CD14-positive monocyte (primary cell): Measurements from ENCODE around the gene CBLB. TPM values are rescaled to one million over a fixed set of nuclear protein-coding genes. Genes with fewer than 3 reads are reported as not detected.

Experiments
- DNase-seq, 3 donors: peaks; one replicate each; pipeline ENCODE4 v3.0.0-alpha.2; 2011 to 2022
- H2AFZ ChIP-seq: 2 replicates; pipeline ENCODE4 v1.6.0; 2012; ENCODE audit warnings: mild to moderate bottlenecking, low read depth, low read length, inconsistent platforms; ENCODE audit not compliant: insufficient read depth, poor library complexity, severe bottlenecking
- H3K27ac ChIP-seq, 2 donors: 1 replicate in 1 of 2; 2 replicates in 1 of 2; pipeline ENCODE4 v1.5.1; 2012 to 2013; ENCODE audit warnings: low read length in 2 of 2, control low read depth in 1 of 2, inconsistent platforms in 1 of 2, low read depth in 1 of 2, mild to moderate bottlenecking in 1 of 2
- H3K27me3 ChIP-seq, 2 donors: one replicate each; pipeline versions ENCODE4 v1.6.0 to v1.6.1; 2011 to 2013; ENCODE audit warnings: low read length in 2 of 2; ENCODE audit not compliant: control insufficient read depth in 2 of 2, insufficient read depth in 2 of 2
- H3K36me3 ChIP-seq, 2 donors: replicated peaks in 1 of 2; 1 replicate in 1 of 2; 2 replicates in 1 of 2; pipeline versions ENCODE4 v1.5.1 to v1.6.1; 2012 to 2013; ENCODE audit warnings: low read length in 2 of 2, control low read depth in 1 of 2, inconsistent platforms in 1 of 2, mild to moderate bottlenecking in 1 of 2; ENCODE audit not compliant: insufficient read depth in 2 of 2, control insufficient read depth in 1 of 2
- H3K4me1 ChIP-seq, 2 donors: 1 replicate in 1 of 2; 2 replicates in 1 of 2; pipeline versions ENCODE4 v1.5.1 to v1.6.1; 2012 to 2013; ENCODE audit warnings: low read length in 2 of 2, control low read depth in 1 of 2, inconsistent platforms in 1 of 2, mild to moderate bottlenecking in 1 of 2, moderate library complexity in 1 of 2; ENCODE audit not compliant: insufficient read depth in 2 of 2, control insufficient read depth in 1 of 2
- H3K4me2 ChIP-seq: replicated peaks from 2 replicates; pipeline ENCODE3; 2012; ENCODE audit warnings: low read length, moderate library complexity, mild to moderate bottlenecking; ENCODE audit not compliant: poor library complexity, severe bottlenecking; ENCODE audit errors: extremely low read depth
- H3K4me3 ChIP-seq, 3 experiments: fragments of 200-600 bp in 1 of 3; sonication (generic) in 1 of 3; replicated peaks in 1 of 3; 1 replicate in 2 of 3; 2 replicates in 1 of 3; pipeline ENCODE4 v1.5.1; 2011 to 2013; ENCODE audit warnings: low read length in 3 of 3, mild to moderate bottlenecking in 3 of 3, control low read depth in 2 of 3, low read depth in 2 of 3, inconsistent platforms in 1 of 3, moderate library complexity in 1 of 3
- H3K79me2 ChIP-seq: 2 replicates; pipeline ENCODE4 v1.6.0; 2012; ENCODE audit warnings: mild to moderate bottlenecking, control low read depth, inconsistent platforms, low read length, moderate library complexity; ENCODE audit not compliant: insufficient read depth
- H3K9ac ChIP-seq: 2 replicates; pipeline ENCODE4 v1.6.0; 2017; ENCODE audit warnings: low read length, mild to moderate bottlenecking; ENCODE audit not compliant: insufficient read depth, poor library complexity, severe bottlenecking
- H3K9me3 ChIP-seq, 2 donors: replicated peaks in 1 of 2; 1 replicate in 1 of 2; 2 replicates in 1 of 2; pipeline versions ENCODE4 v1.5.1 to v1.6.1; 2012 to 2013; ENCODE audit warnings: low read length in 2 of 2, control low read depth in 1 of 2; ENCODE audit not compliant: control insufficient read depth in 1 of 2, insufficient read depth in 1 of 2
- H4K20me1 ChIP-seq: 2 replicates; pipeline ENCODE4 v1.6.0; 2012; ENCODE audit warnings: mild to moderate bottlenecking, low read length, control low read depth, moderate library complexity; ENCODE audit not compliant: insufficient read depth
- H3K27ac Mint-ChIP-seq, 7 donors: one replicate each; pipeline ENCODE4 v1.8.0; 2020; ENCODE audit warnings: mild to moderate bottlenecking in 7 of 7, mixed read lengths in 7 of 7, moderate library complexity in 6 of 7, inconsistent platforms in 2 of 7
- H3K27me3 Mint-ChIP-seq, 3 donors: one replicate each; pipeline ENCODE4 v1.8.0; 2021 to 2022; ENCODE audit warnings: low read depth in 3 of 3, mild to moderate bottlenecking in 3 of 3, mixed read lengths in 3 of 3, moderate library complexity in 3 of 3, inconsistent platforms in 1 of 3
- H3K36me3 Mint-ChIP-seq, 2 donors: one replicate each; pipeline ENCODE4 v1.8.0; 2020; ENCODE audit warnings: mixed read lengths in 2 of 2, inconsistent platforms in 1 of 2, mild to moderate bottlenecking in 1 of 2
- H3K4me1 Mint-ChIP-seq: one replicate; pipeline ENCODE4 v1.8.0; 2020; ENCODE audit warnings: mild to moderate bottlenecking, mixed read lengths
- H3K4me3 Mint-ChIP-seq, 2 donors: one replicate each; pipeline ENCODE4 v1.8.0; 2020; ENCODE audit warnings: mild to moderate bottlenecking in 2 of 2, mixed read lengths in 2 of 2, moderate library complexity in 1 of 2
- H3K9me3 Mint-ChIP-seq, 7 donors: one replicate each; pipeline ENCODE4 v1.8.0; 2020 to 2022; ENCODE audit warnings: mixed read lengths in 7 of 7, mild to moderate bottlenecking in 6 of 7, moderate library complexity in 6 of 7, inconsistent platforms in 2 of 7
- WGBS: methylation state at CpG from one replicate; pipeline ENCODE4 v1.1.5; 2013; ENCODE audit warnings: missing lambda C conversion rate; ENCODE audit not compliant: insufficient coverage; 5-methylcytosine and 5-hydroxymethylcytosine counted together
- intact Hi-C, 2 donors: fragments of 100-400 bp; cut with micrococcal nuclease; formaldehyde crosslinking; loops; one replicate each; pipeline versions ENCODE4 v1.15.0 to v1.15.1; 2023
- polyA plus RNA-seq, 3 donors: library from polyadenylated mRNA; depleted of rRNA in 1 of 3; unstranded in 2 of 3; stranded (reverse) in 1 of 3; fragments of 300-500 nt in 2 of 3; fragments of >200 nt in 1 of 3; fragmentation: Illumina TruSeq in 2 of 3; gene quantifications; 1 replicate in 2 of 3; 2 replicates in 1 of 3; pipeline ENCODE4 v1.2.3, GENCODE V29; 2012 to 2021
- TF ChIP-seq, protein P1 (sequence below): fragments of 200-600 bp; IDR thresholded peaks from one replicate; pipeline ENCODE4 v1.8.0; 2022; ENCODE audit warnings: antibody characterized with exemption, mild to moderate bottlenecking

Gene CBLB
- polyA plus RNA-seq, 3 donors = 1.6 to 8.1 (median 3.6) TPM

GRCh38 chr3:105616374-105617121 is 252.3 kb downstream of the CBLB start:
- Histone ChIP-seq H2AFZ (no peak overlapping the region), H3K4me2 (no peak overlapping the region), H3K4me1 (no peaks in the 10 kb centered on the region), H3K9me3 (peaks cover 0 to 4% of the 10 kb centered on the region in 2 donors), H3K27ac (no peak overlapping the region), H4K20me1 (no peaks in the 10 kb centered on the region), H3K9ac (no peak overlapping the region), H3K79me2 (no peaks in the 10 kb centered on the region), H3K36me3 (no peaks in the 10 kb centered on the region), H3K27me3 (no peaks in the 10 kb centered on the region), H3K4me3 (no peak overlapping the region)
- WGBS = 92% methylated on average over 4 of the region's 5 CpGs
- Mint-ChIP-seq H3K4me1 (no peaks in the 10 kb centered on the region), H3K9me3 (peaks cover 0 to 15% (median 4%) of the 10 kb centered on the region in 7 donors), H3K27me3 (no peaks in the 10 kb centered on the region), H3K27ac (no peak overlapping the region), H3K4me3 (no peak overlapping the region), H3K36me3 (no peaks in the 10 kb centered on the region)
- no peak for DNase-seq
- intact Hi-C loops = no loop called here
- TF ChIP-seq, protein P1, sequence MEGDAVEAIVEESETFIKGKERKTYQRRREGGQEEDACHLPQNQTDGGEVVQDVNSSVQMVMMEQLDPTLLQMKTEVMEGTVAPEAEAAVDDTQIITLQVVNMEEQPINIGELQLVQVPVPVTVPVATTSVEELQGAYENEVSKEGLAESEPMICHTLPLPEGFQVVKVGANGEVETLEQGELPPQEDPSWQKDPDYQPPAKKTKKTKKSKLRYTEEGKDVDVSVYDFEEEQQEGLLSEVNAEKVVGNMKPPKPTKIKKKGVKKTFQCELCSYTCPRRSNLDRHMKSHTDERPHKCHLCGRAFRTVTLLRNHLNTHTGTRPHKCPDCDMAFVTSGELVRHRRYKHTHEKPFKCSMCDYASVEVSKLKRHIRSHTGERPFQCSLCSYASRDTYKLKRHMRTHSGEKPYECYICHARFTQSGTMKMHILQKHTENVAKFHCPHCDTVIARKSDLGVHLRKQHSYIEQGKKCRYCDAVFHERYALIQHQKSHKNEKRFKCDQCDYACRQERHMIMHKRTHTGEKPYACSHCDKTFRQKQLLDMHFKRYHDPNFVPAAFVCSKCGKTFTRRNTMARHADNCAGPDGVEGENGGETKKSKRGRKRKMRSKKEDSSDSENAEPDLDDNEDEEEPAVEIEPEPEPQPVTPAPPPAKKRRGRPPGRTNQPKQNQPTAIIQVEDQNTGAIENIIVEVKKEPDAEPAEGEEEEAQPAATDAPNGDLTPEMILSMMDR = no peak

GRCh38 chr3:105615814-105616213 is 253.0 kb downstream of the CBLB start:
- no peak for DNase-seq
- H3K27me3 Mint-ChIP-seq = no peaks in the 10 kb centered on the region

More at GRCh38 chr3:105615814-105616213, 253.0 kb downstream of the CBLB start:
- Histone ChIP-seq H3K9me3 (peaks cover 0 to 4% of the 10 kb centered on the region in 2 donors), H3K4me3 (no peak overlapping the region), H3K9ac (no peak overlapping the region), H3K27ac (no peak overlapping the region), H2AFZ (no peak overlapping the region), H3K27me3 (no peaks in the 10 kb centered on the region), H3K4me1 (no peaks in the 10 kb centered on the region), H3K4me2 (no peak overlapping the region), H4K20me1 (no peaks in the 10 kb centered on the region), H3K36me3 (no peaks in the 10 kb centered on the region), H3K79me2 (no peaks in the 10 kb centered on the region)
- H3K4me1 Mint-ChIP-seq = no peaks in the 10 kb centered on the region
- no peak overlapping the region for H3K27ac Mint-ChIP-seq
- peaks cover 0 to 15% (median 4%) of the 10 kb centered on the region in 7 donors for H3K9me3 Mint-ChIP-seq
- H3K4me3 Mint-ChIP-seq = no peak overlapping the region
- no CpG with 5 or more reads among the region's 3 CpGs for WGBS
- TF ChIP-seq, protein P1 = no peak
- H3K36me3 Mint-ChIP-seq = no peaks in the 10 kb centered on the region
- intact Hi-C loops = no loop called here
